ENCODE results near the gene METTL15. TPM values are rescaled to one million over a fixed set of nuclear protein-coding genes. Genes with fewer than 3 reads are reported as not detected.
A peak's percentile ranks its signal among the peaks of the same experiment; 100 is the strongest.

METTL15 gene
- total RNA-seq, 1 experiment from 2014 or later, result 31.3 TPM

GRCh38 chr11:28106353-28107043 lies 1.7 kb upstream of the METTL15 start:
- POLR2A ChIA-PET (ENCODE audit: low non-redundant PET), result interaction anchor here (0.6 to 0.7 kb wide), 4 partner anchors 192 to 1944 kb away, joined by 4 to 11 read pairs (median 6); no protein-coding TSS in a partner anchor
- intact Hi-C loops (cut with micrococcal nuclease; ENCODE audit: unreplicated experiment), result loop anchor here (5.0 to 10.0 kb wide), 6 partner anchors 371 to 1228 kb away; partner anchors contain the start of gene LIN7C
- TF ChIP-seq EZH2 (IDR thresholded peaks at IDR 0.05; ENCODE audit: borderline replicate concordance, low read depth, low read length, poor library complexity, severe bottlenecking), result no peak
- TF ChIP-seq CTCF (conservative IDR thresholded peaks at IDR 0.05; ENCODE audit: low read depth, low read length), result no peak
- Histone ChIP-seq H3K4me3 (ENCODE audit: low read depth, low read length, poor library complexity, severe bottlenecking) (peak overlapping the region; percentile 57), H3K27ac (ENCODE audit: low read depth, low read length, poor library complexity, severe bottlenecking) (peak overlapping the region; percentile 86), H3K9me3 (ENCODE audit: low read depth, low read length, poor library complexity, severe bottlenecking) (no peaks in the 10 kb centered on the region), H3K36me3 (ENCODE audit: insufficient read depth, low read length, poor library complexity, severe bottlenecking) (no peaks in the 10 kb centered on the region), H3K27me3 (replicated peaks; ENCODE audit: insufficient read depth, low read depth, low read length, poor library complexity) (no peaks in the 10 kb centered on the region), H3K4me1 (ENCODE audit: insufficient read depth, low read length, poor library complexity, severe bottlenecking) (peaks cover 64% of the 10 kb centered on the region)
- DNase-seq (ENCODE audit: low spot score), result no peak
- BruUV-seq (replicated peaks), result no TSS peak
- CTCF ChIA-PET, result interaction anchor here (0.6 to 0.8 kb wide), 5 partner anchors 9 to 1054 kb away, joined by 3 to 11 read pairs (median 3); partner anchors contain the start of gene BDNF

GRCh38 chr11:28107191-28107749 lies 918 bp upstream of the METTL15 start:
- intact Hi-C loops (cut with micrococcal nuclease; ENCODE audit: unreplicated experiment), result loop anchor here (5.0 to 10.0 kb wide), 6 partner anchors 370 to 1228 kb away; partner anchors contain the start of gene LIN7C
- DNase-seq (ENCODE audit: low spot score), result no peak
- H3K27ac ChIP-seq (ENCODE audit: low read depth, low read length, poor library complexity, severe bottlenecking), result peak overlapping the region; percentile 86
- TF ChIP-seq CTCF (conservative IDR thresholded peaks at IDR 0.05; ENCODE audit: low read depth, low read length) (no peak), EZH2 (IDR thresholded peaks at IDR 0.05; ENCODE audit: borderline replicate concordance, low read depth, low read length, poor library complexity, severe bottlenecking) (no peak)
- peak overlapping the region; percentile 57 for H3K4me3 ChIP-seq (ENCODE audit: low read depth, low read length, poor library complexity, severe bottlenecking)
- ChIA-PET CTCF (interaction anchor here (0.6 to 0.8 kb wide), 3 partner anchors 407 to 1053 kb away, joined by 3 read pairs; partner anchors contain the start of gene BDNF), POLR2A (ENCODE audit: low non-redundant PET) (interaction anchor here (0.6 to 1.1 kb wide), 4 partner anchors 10 to 1023 kb away, joined by 3 to 6 read pairs (median 4); no protein-coding TSS in a partner anchor)
- BruUV-seq (replicated peaks), result no TSS peak
- H3K36me3 ChIP-seq (ENCODE audit: insufficient read depth, low read length, poor library complexity, severe bottlenecking), result no peaks in the 10 kb centered on the region
- no peaks in the 10 kb centered on the region for H3K9me3 ChIP-seq (ENCODE audit: low read depth, low read length, poor library complexity, severe bottlenecking)
- H3K4me1 ChIP-seq (ENCODE audit: insufficient read depth, low read length, poor library complexity, severe bottlenecking), result peaks cover 61% of the 10 kb centered on the region
- H3K27me3 ChIP-seq (replicated peaks; ENCODE audit: insufficient read depth, low read depth, low read length, poor library complexity), result no peaks in the 10 kb centered on the region

GRCh38 chr11:28108958-28109357 lies 770 bp downstream of the METTL15 start:
- TF ChIP-seq CTCF (conservative IDR thresholded peaks at IDR 0.05; ENCODE audit: low read depth, low read length) (no peak), EZH2 (IDR thresholded peaks at IDR 0.05; ENCODE audit: borderline replicate concordance, low read depth, low read length, poor library complexity, severe bottlenecking) (no peak)
- peak; percentile 43 for DNase-seq (ENCODE audit: low spot score)
- H3K27me3 ChIP-seq (replicated peaks; ENCODE audit: insufficient read depth, low read depth, low read length, poor library complexity), result no peaks in the 10 kb centered on the region
- no TSS peak for BruUV-seq (replicated peaks)
- peak overlapping the region; percentile 86 for H3K27ac ChIP-seq (ENCODE audit: low read depth, low read length, poor library complexity, severe bottlenecking)
- H3K4me1 ChIP-seq (ENCODE audit: insufficient read depth, low read length, poor library complexity, severe bottlenecking), result peaks cover 49% of the 10 kb centered on the region
- peak overlapping the region; percentile 57 for H3K4me3 ChIP-seq (ENCODE audit: low read depth, low read length, poor library complexity, severe bottlenecking)
- intact Hi-C loops (cut with micrococcal nuclease; ENCODE audit: unreplicated experiment), result loop anchor here (5.0 to 10.0 kb wide), 6 partner anchors 368 to 1226 kb away; partner anchors contain the start of gene LIN7C
- H3K9me3 ChIP-seq (ENCODE audit: low read depth, low read length, poor library complexity, severe bottlenecking), result no peaks in the 10 kb centered on the region
- peaks cover 6% of the 10 kb centered on the region for H3K36me3 ChIP-seq (ENCODE audit: insufficient read depth, low read length, poor library complexity, severe bottlenecking)
- ChIA-PET CTCF (no interaction called here), POLR2A (ENCODE audit: low non-redundant PET) (no interaction called here)
